Measurements from ENCODE around the gene DDX3X. TPM values are rescaled to one million over a fixed set of nuclear protein-coding genes. Genes with fewer than 3 reads are reported as not detected.
A peak's percentile ranks its signal among the peaks of the same experiment; 100 is the strongest.

Gene DDX3X
- total and polyA plus RNA-seq, 9 of the 15 experiments (the other 6 are each of a cell fraction or from before 2014, with no cell fraction given), result 51.3 to 232 (median 138) TPM

DNA sequence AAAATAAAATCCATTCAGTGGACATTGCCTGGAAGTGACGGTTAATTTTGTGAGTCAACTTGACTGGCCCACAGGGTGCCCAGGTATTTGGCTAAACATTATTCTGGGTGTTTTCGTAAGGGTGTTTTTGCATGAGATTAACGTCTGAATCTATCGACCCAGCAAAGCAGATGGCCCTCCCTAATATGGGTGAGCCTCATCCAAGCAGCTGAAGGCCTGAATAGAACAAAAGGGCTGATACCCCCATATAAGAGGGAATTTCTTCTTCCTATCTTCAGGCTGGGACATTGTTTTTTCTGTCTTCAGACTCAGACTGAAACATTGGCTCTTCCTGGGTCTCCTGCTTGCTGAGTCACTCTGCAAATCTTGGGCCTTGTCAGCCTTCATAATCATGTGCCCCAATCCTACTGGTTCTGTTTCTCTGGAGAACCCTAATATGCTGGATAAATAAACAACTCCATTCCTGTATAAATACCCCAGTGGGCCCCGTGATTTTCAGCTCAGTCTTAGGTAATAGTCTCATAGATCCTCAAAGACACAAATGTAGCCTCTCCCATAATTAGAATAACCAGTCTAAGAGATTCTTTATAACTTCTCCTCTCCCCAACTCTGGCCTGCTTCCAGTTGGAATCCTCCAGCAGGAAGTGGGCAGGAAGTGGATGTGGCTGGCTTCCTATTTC, 33.1 kb upstream of the DDX3X start:
- H3K9me3 ChIP-seq (replicated peaks; ENCODE audit: control insufficient read depth, insufficient read depth, low read depth, low read length), result no peaks in the 10 kb centered on the region
- no peak overlapping the region for H3K4me3 ChIP-seq
- CTCF ChIA-PET (ENCODE audit: low intra/inter-chr PET ratio), result no interaction called here
- H3K4me2 ChIP-seq (ENCODE audit: insufficient read depth, low read length), result no peak overlapping the region
- no peaks in the 10 kb centered on the region for H3K9me1 ChIP-seq (ENCODE audit: control insufficient read depth, insufficient read depth, low read length)
- no peaks in the 10 kb centered on the region for H3K79me2 ChIP-seq (ENCODE audit: control insufficient read depth, insufficient read depth, low read length)
- ATAC-seq (peak; percentile 65; the same call in 2 of the 3 replicates), FAIRE-seq (peak; percentile 76), DNase-seq (ENCODE audit: extremely low read depth in 1 of 4, low spot score in 3 of 4) (peak in 2 of 4 experiments; percentile 17 to 37)
- no peaks in the 10 kb centered on the region for H3K36me3 ChIP-seq (ENCODE audit: control insufficient read depth, insufficient read depth, low read length)
- POLR2A ChIA-PET, result interaction anchor here (0.7 kb wide), 1 partner anchor 11 kb away, joined by 3 read pairs; no protein-coding TSS in a partner anchor
- peak overlapping the region; percentile 86 for H2AFZ ChIP-seq (ENCODE audit: low read depth, low read length)
- no peak overlapping the region; the same call in 2 of the 3 replicates for H3K27ac ChIP-seq (ENCODE audit: extremely low read depth, low read depth, low read length)
- intact Hi-C loops (cut with micrococcal nuclease), result no loop called here
- in situ Hi-C loops (cut with MboI), result no loop called here
- peak overlapping the region in 1 of 2 experiments; percentile 26; a peak in 1 of 4 replicates for H3K9ac ChIP-seq (ENCODE audit: insufficient read depth in 1 of 2, low read depth in 2 of 2, low read length in 2 of 2)
- peaks cover 0 to 12% of the 10 kb centered on the region in 2 experiments; a peak in 3 of 5 replicates for H3K4me1 ChIP-seq (replicated peaks in 1 of 2; ENCODE audit: control insufficient read depth in 2 of 2, insufficient read depth in 2 of 2, low read length in 2 of 2)
- no TSS peak for BruUV-seq (replicated peaks)
- H4K20me1 ChIP-seq (replicated peaks; ENCODE audit: control insufficient read depth, insufficient read depth, low read length), result no peaks in the 10 kb centered on the region
- 49% methylated on average over 5 of the region's 5 CpGs for WGBS (ENCODE audit: insufficient coverage, low coverage, missing lambda C conversion rate)
- H3K27me3 ChIP-seq (ENCODE audit: control insufficient read depth in 2 of 2, insufficient read depth in 2 of 2, low read length in 2 of 2), result no peaks in the 10 kb centered on the region
- TF ChIP-seq ZNF175 (CRISPR knock-in tag; IDR thresholded peaks at IDR 0.05; ENCODE audit: low read depth), result 0 out of 2 replicates have a peak, but pooled peaks have one; percentile 40
- no peak for TF ChIP-seq SNIP1 (IDR thresholded peaks at IDR 0.05; ENCODE audit: low read depth)
- TF ChIP-seq ZNF589 (CRISPR knock-in tag; IDR thresholded peaks at IDR 0.05; ENCODE audit: low read depth), result 0 out of 2 replicates have a peak, but pooled peaks have one; percentile 29
- TF ChIP-seq, protein P1, sequence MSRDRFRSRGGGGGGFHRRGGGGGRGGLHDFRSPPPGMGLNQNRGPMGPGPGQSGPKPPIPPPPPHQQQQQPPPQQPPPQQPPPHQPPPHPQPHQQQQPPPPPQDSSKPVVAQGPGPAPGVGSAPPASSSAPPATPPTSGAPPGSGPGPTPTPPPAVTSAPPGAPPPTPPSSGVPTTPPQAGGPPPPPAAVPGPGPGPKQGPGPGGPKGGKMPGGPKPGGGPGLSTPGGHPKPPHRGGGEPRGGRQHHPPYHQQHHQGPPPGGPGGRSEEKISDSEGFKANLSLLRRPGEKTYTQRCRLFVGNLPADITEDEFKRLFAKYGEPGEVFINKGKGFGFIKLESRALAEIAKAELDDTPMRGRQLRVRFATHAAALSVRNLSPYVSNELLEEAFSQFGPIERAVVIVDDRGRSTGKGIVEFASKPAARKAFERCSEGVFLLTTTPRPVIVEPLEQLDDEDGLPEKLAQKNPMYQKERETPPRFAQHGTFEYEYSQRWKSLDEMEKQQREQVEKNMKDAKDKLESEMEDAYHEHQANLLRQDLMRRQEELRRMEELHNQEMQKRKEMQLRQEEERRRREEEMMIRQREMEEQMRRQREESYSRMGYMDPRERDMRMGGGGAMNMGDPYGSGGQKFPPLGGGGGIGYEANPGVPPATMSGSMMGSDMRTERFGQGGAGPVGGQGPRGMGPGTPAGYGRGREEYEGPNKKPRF (IDR thresholded peaks at IDR 0.05; ENCODE audit: low read depth, low read length), result no peak
- no peak for TF ChIP-seq CXXC5 (CRISPR knock-in tag; IDR thresholded peaks at IDR 0.05)
- peak; percentile 43 for TF ChIP-seq ZNF316 (IDR thresholded peaks at IDR 0.05)
- no peak for TF ChIP-seq ARID2 (IDR thresholded peaks at IDR 0.05)
- peak; percentile 77 for TF ChIP-seq ZNF134 (CRISPR knock-in tag; conservative IDR thresholded peaks at IDR 0.05)
- TF ChIP-seq, protein P2, sequence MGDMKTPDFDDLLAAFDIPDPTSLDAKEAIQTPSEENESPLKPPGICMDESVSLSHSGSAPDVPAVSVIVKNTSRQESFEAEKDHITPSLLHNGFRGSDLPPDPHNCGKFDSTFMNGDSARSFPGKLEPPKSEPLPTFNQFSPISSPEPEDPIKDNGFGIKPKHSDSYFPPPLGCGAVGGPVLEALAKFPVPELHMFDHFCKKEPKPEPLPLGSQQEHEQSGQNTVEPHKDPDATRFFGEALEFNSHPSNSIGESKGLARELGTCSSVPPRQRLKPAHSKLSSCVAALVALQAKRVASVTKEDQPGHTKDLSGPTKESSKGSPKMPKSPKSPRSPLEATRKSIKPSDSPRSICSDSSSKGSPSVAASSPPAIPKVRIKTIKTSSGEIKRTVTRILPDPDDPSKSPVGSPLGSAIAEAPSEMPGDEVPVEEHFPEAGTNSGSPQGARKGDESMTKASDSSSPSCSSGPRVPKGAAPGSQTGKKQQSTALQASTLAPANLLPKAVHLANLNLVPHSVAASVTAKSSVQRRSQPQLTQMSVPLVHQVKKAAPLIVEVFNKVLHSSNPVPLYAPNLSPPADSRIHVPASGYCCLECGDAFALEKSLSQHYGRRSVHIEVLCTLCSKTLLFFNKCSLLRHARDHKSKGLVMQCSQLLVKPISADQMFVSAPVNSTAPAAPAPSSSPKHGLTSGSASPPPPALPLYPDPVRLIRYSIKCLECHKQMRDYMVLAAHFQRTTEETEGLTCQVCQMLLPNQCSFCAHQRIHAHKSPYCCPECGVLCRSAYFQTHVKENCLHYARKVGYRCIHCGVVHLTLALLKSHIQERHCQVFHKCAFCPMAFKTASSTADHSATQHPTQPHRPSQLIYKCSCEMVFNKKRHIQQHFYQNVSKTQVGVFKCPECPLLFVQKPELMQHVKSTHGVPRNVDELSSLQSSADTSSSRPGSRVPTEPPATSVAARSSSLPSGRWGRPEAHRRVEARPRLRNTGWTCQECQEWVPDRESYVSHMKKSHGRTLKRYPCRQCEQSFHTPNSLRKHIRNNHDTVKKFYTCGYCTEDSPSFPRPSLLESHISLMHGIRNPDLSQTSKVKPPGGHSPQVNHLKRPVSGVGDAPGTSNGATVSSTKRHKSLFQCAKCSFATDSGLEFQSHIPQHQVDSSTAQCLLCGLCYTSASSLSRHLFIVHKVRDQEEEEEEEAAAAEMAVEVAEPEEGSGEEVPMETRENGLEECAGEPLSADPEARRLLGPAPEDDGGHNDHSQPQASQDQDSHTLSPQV (IDR thresholded peaks at IDR 0.05), result peak; percentile 69
- peak; percentile 48 for TF ChIP-seq MAFK (IDR thresholded peaks at IDR 0.05; ENCODE audit: low read length)
- TF ChIP-seq TBP (optimal IDR thresholded peaks at IDR 0.05; ENCODE audit: low read depth, low read length), result no peak
- TF ChIP-seq, protein P3, sequence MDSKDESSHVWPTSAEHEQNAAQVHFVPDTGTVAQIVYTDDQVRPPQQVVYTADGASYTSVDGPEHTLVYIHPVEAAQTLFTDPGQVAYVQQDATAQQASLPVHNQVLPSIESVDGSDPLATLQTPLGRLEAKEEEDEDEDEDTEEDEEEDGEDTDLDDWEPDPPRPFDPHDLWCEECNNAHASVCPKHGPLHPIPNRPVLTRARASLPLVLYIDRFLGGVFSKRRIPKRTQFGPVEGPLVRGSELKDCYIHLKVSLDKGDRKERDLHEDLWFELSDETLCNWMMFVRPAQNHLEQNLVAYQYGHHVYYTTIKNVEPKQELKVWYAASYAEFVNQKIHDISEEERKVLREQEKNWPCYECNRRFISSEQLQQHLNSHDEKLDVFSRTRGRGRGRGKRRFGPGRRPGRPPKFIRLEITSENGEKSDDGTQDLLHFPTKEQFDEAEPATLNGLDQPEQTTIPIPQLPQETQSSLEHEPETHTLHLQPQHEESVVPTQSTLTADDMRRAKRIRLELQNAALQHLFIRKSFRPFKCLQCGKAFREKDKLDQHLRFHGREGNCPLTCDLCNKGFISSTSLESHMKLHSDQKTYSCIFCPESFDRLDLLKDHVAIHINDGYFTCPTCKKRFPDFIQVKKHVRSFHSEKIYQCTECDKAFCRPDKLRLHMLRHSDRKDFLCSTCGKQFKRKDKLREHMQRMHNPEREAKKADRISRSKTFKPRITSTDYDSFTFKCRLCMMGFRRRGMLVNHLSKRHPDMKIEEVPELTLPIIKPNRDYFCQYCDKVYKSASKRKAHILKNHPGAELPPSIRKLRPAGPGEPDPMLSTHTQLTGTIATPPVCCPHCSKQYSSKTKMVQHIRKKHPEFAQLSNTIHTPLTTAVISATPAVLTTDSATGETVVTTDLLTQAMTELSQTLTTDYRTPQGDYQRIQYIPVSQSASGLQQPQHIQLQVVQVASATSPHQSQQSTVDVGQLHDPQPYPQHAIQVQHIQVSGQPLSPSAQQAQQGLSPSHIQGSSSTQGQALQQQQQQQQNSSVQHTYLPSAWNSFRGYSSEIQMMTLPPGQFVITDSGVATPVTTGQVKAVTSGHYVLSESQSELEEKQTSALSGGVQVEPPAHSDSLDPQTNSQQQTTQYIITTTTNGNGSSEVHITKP (IDR thresholded peaks at IDR 0.05; ENCODE audit: partially characterized antibody), result peak; percentile 4
